HG03521 (cell line): Measurements from ENCODE around the gene TTC39C.
"Not testable (repeated sequence)": the region's sequence is repeated elsewhere in the genome, so short reads cannot be mapped to it uniquely, and the experiment has no call there.

Experiments used
- ATAC-seq: cut with Tn5 transposase; IDR thresholded peaks from one replicate; pipeline ENCODE4 v1.9.1; 2021; ENCODE audit warnings: mild to moderate bottlenecking, moderate library complexity; ENCODE audit not compliant: unreplicated experiment

The TTC39C gene

DNA sequence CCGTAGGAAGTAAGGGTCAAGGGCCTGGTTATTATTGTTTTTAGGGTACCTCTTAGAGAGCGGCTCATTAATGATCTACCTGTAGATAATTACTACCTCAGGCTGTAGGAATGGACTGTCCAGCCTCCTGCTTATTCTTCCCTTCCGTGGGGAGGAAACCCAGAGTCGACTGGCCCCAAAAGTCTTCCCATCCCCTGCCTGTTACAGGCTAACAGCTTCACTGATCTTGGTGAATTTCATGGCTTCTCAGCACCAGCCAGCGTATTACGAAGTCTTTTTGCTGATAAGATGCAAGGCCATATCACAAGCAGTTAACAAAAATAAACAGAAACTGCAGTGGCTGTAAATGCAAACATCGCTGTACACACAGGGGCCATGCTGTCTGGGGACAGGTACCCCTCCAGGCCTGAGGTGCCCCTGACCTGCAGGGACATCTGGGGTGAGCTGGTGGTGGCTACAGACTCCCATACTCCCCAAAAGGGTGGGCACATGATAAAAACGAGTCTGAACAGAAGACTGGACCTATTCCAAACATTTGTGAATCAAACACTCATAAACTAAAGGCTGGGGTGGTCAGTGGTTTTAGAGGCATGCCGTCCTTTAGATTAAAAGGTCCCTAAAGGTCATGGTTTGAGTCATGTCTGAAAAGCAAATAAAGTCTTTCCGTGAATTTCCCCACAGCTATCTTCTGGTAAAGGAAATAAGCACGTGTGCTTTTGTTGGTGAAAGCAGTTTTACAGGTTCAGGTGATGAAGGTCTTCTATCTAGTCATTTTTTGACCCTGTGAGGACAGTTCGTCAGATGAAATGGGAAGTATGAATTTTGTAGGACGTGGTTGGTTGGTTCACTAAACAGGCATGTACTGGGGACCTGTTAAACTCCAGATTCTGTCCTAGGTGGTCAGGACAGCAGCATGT lies 36.7 kb downstream of the TTC39C start:
- ATAC-seq, result no peak

DNA sequence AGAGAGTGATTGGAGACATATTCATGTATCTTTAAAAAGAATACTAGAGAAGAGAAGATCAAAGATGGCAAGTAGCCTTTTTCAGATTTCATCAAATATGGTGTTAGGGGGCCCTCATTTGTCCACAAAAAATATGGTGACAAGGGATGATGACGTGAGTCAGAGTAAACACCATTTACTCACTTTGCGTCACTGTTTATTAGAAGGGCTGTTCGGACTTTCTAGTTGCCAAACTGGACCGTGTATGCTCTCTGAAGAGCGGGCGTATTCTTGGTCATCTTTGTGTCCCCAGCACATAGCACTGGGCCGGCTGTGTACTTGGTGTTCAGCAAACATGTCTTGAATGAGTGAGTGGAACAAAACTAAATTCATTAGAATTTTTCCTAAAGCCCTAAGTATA lies 37.5 kb downstream of the TTC39C start:
- no peak for ATAC-seq

DNA sequence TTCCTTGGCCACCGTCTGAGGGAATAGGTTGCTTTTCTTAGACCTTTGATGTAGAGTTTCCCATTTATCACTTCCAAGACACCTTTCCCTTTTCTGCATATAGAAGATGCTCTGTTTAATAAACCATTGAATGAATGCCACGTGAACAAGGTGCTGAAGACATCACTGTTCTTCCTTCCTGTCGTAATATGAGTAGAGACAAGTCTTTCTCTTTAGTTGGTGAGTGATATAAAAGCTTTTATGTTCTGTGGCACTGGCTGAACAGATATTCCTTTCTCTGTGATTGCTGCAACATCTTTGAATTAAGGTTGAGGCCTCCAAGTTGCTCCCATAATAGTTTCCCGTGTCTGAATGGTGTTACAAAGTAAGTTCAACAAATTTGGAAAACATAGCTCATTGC lies 38.7 kb downstream of the TTC39C start:
- no peak for ATAC-seq

DNA sequence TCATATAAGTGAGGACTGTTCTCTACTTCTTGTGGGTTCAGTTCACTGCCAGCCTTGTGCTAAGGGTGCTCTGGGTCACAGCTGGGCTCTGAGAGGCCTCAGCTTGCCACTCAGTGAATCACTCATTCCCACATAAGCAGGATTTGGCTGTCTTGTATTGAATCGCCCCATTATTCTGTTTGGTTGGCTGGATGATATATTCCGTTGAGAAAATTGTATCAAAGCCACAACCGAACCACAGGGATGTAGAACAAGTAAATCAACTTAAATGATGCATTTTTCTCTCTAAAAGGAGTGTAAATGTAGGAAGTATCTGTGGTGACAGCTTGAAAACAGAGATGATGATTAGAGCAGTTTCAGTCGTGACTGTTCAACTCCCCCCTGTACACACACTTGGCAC lies 39.6 kb downstream of the TTC39C start:
- ATAC-seq, result no peak

DNA sequence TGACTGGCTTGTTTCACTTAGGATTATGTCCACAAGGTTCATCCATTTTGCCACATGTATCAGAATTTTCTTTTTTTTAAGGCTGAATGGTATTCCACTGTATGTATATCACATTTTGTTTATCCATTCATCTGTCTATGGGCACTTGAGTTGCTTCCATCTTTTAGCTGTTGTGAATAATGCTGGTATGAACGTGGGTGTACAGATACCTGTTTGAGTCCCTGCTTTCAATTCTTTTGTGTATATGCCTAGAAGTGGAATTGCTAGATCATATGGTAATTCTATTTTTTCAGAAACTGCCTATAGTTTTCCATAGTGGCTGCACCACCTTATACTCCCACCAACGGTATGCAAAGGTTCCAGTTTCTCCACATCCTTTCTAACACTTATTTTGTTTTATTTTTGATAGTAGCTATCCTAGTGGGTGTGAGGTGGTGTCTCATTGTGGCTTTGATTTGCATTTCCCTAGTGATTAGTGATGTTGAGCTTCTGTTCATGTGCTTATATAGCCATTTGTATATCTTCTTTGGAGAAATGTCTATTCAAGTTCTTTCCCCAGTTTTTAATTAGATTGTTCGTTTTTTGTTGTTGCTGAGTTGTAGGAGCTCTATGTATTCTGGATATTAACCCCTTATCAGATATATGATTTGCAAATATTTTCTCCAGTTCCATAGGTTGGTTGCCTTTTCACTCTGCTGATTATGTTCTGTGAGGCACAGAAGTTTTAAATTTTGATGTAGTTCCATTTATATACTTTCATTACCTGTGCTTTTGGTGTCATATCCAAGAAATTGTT lies 40.7 kb downstream of the TTC39C start:
- no peak for ATAC-seq

DNA sequence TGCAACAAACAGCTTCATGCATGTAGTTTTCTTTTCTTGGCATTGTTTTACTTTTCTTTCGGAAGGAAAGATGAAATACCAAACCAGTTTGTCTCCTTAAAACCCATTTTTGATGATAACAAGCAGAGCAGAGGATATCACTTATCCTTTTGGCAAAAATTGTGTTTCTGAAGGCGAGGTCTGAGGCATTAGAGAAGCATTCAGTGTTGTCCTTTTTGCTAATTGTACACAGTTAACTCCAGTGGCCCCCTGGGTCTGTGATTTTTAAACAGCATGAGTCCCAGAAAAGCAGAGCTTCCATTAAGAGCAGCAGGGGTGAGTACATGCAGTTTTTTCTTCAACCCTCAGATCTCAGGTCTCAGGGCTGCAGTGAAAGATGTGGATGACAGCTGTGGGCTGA lies 41.3 kb downstream of the TTC39C start:
- no peak for ATAC-seq

DNA sequence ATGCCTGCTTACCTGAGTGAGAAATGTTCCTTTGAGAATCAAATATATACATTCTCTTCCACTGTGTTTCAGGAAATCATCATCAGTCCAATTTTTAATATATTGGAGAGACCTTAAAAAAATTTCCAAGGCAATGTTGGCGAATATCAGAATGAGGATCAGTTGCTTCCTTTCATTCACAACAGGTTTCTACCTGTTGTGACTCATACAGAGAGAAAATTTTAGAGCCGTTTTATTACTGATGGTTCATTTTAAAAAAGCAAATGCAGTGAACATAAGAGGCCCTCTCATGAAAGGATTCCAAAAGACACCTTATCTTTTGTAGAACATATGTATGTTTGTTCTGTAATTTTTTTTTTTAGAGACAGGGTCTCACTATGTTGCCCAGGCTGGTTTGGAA lies 42.0 kb downstream of the TTC39C start:
- ATAC-seq, result no peak

DNA sequence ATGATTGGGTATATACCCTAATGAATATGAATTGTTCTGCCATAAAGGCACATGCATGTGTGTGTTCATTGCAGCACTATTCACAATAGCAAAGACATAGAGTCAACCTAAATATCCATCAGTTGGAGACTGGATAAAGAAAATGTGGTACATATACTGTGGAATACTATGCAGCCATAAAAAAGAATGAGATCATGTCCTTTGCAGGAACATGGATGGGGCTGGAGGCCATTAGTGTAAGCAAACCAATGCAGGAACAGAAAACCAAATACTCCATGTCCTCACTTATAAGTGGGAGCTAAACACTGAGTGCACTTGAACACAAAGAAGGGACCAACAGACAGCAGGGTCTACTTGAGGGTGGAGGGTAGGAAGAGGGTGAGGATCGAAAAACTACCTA lies 43.2 kb downstream of the TTC39C start:
- ATAC-seq, result no peak

DNA sequence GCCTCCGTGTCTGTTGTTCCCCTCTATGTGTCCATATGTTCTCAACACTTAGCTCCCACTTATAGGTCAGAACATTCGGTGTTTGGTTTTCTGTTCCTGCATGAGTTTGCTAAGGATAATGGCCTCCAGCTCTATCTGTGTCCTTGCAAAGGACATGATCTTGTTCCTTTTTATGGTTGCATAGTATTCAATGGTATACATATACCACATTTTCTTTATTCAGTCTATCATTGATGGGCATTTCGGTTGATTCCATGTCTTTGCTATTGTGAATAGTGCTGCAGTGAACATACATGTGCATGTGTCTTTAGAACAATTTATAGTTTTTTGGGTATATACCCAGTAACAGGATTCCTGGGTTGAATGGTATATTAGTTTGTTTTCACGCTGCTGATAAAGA lies 44.8 kb downstream of the TTC39C start:
- ATAC-seq, result not testable (repeated sequence)

DNA sequence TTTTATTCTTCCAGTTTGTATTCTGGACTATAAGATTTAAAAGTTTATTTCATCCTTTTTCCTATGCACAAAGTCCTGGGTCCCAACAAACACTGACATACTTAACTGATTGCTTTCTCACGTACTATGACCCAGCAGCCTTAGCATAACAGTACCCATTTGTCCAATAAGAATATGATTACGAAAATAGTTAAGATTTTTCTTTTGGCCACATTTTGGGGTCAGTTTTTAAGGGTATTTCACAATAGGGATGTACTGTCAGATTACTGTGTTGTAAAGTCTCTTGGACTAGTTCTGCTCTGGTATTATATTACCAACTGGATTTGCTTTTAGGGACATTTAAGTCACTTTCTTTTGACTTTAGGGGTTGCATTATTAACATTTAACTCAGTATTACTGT lies 46.1 kb downstream of the TTC39C start:
- no peak for ATAC-seq

DNA sequence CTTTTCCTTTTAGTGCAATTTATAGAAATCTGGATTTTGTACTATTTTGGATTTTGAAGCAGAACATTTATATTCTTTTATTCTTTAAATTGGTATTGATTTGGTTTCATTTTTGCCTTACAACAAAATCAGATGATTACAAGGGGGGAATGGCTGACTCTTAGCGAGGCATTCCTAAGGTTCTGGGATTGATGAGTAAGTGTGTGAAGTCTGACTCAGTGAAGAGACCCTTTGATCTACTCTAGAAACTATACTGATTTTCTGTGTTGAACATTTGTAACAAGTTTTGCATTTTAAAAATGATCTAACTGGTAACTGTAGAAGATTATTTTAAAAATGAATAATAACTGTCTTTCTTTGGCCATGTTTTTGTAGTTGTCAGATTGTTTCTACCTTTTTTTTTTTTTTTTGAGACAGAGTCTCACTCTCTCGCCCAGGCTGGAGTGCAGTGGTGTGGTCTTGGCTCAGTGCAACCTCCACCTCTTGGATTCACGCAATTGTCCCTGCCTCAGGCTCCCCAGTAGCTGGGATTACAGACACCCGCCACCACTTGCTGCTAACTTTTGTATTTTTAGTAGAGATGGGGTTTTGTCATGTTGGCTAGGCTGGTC lies 48.7 kb downstream of the TTC39C start:
- no peak for ATAC-seq

DNA sequence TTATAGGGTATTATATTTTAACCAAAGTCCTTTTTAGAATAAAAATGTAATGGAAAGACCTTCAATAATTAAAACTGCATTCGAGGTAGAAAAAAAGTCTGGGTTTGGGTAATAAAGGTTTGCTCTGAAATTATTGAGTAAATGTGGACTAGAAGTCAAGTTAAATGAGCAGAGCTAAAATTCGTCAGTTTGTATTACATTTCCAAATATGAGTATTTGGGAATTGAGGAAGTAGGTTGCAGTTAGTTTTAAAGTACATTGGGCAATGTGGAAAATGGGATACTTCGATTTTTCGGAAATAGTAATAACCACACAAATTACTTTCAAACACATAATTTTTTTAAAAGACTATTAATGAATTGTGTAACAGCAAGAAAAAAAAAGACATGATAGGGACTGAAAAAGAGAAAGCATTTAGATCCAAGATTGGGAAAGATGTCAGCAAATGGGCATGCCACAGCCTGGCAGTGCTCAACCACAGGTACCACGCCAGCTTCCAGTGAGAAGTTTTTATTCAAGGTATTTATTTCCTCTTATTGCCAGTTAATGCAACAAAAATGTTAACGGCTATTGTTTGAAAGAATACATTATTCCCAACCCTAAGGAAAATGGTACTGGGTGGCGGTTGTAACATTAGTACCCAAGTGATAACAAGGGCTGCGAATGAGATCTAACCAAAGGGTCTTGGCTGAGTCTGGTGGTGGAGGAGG lies 50.0 kb downstream of the TTC39C start:
- no peak for ATAC-seq

DNA sequence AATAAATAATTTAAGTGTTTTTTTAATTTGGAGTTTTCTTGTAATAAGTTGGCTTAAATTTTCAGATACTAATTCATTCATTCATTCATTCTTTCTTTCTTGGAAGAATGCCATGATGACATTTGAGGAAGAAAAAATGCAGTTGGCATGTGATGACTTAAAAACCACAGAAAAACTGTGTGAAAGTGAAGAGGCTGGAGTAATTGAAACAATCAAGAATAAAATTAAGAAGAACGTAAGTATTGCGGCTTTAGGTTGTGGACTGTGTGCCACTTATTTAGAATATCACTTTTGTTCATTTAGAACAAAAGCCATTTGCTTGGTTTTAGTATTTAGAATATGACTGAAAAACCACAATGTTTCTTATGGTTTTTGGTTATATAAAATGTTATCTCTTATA lies 51.4 kb downstream of the TTC39C start:
- no peak for ATAC-seq

DNA sequence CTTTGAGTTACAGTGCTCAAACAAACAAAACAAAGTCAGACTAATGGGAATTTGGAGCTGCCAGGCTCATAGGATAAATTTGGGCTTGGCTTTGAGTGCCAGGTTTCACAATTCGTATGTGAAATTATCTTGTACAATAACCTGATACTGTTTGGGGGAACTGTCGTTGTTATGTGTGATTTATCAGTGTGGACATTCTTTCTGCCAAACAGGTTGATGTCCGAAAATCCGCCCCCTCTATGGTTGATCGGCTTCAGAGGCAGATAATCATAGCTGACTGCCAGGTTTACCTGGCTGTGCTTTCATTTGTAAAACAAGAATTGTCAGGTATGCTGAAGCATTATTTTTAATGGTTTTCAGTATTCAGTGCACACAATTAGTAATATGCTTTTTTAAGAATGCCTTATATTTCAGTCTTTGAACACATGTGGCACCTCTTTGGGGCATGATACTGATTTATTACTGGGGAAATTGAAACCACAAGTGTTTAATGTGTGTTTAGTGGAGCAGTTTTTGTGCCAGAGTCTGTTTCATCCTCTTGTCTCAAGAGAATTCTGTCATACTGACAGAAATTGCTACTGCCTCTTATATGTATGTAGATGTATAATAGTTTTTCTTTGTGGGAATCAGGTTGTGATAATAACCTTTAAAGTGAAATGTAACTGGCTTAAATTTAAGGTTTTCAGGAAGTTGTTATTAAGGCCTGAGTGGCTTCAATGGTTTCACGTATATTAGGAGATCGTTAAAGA lies 54.6 kb downstream of the TTC39C start:
- no peak for ATAC-seq

DNA sequence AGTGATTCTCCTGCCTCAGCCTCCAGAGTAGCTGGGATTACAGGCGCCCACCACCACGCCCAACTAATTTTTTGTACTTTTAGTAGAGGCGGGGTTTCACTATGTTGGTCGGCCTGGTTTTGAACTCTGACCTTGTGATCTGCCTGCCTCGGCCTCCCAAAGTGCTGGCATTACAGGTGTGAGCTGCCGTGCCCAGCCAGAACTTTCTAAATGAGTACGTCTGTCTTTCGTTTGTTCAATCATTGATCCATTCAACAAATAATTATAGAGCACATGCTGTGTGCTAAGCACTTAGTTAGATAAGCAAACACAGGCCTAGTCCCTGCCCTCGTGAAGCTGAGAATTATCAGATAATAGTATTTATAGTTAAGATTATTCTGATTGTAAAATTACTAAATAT lies 56.5 kb downstream of the TTC39C start:
- no peak for ATAC-seq

DNA sequence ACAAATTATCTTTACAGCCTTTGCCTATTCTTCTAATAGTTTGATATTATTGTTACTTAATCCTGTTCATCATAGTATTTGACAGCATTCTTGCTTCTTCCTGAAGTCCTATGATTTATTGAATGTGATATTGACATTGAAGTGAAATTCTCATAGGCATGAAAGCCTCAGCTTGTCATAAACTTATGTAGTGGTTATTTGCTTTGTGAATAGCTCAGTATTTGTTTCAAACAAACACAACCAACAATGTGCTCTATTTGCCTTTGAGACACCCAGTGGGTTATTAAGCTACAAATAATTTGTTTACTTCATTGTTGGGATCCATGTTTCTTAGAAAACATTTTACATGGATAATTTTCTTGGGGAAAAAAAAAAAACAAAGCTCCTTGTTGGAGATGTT lies 57.2 kb downstream of the TTC39C start:
- no peak for ATAC-seq

DNA sequence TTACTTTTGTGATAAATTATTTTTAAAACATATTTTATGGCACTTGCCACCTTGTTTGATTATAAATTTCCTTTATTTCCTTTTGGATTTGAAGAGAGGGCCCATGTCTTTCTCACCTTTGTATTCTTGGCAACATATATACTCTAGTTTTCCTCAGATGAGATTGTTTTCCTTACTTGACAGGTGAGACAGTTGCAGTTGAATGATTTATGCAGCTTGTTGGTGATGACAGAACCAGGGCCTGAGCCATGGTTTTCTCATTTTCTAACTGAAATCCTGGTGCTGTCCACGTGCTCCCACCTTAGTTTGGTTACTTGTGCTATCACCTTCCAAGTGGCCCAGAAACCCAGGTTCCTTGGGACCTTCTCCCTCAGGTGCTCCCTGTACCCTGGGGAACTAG lies 58.2 kb downstream of the TTC39C start:
- no peak for ATAC-seq

DNA sequence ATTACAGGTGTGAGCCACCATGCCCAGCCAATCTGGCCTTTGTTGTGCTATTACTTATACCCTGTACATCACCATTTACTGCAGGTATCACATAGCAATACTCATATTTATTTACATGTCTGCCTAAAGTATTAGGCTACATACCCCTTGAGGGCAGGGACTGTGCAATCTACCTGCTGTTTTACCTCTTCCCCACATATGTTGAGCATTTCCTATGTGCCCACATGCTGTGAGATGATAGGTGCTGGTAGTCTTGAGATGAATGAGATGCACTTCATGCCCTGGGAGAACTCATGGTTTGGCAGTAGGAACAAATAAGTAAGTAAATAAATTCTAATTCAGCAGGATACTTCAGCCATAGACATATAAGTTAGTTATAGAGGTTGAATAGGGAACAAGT lies 59.2 kb downstream of the TTC39C start:
- ATAC-seq, result no peak

DNA sequence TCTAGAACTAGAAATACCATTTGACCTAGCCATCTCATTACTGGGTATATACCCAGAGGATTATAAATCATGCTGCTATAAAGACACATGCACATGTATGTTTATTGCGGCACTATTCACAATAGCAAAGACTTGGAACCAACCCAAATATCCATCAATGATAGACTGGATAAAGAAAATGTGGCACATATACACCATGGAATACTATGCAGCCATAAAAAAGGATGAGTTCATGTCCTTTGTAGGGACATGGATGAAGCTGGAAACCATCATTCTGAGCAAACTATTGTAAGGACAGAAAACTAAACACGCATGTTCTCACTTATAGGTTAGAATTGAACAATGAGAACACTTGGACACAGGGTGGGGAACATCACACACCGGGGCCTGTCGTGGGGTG lies 60.2 kb downstream of the TTC39C start:
- not testable (repeated sequence) for ATAC-seq
